Thyroid gland (tissue), 4 donors: Measurements from ENCODE around the gene TMEM167A.

Experiments used
- POLR2A ChIP-seq, 2 donors: fragments of 450-650 bp; IDR thresholded peaks; one replicate each; pipeline ENCODE4 v1.6.1; 2017; ENCODE audit warnings: antibody characterized with exemption in 2 of 2, mild to moderate bottlenecking in 2 of 2, moderate library complexity in 1 of 2
- TF ChIP-seq, protein P1 (sequence below), 6 experiments: fragments of 200-600 bp in 3 of 6; fragments of 450-650 bp in 3 of 6; sonication (generic) in 3 of 6; IDR thresholded peaks; one replicate each; pipeline ENCODE4 v1.5.1; 2016 to 2019; ENCODE audit warnings: antibody characterized with exemption in 6 of 6, mild to moderate bottlenecking in 2 of 6, inconsistent platforms in 1 of 6, moderate library complexity in 1 of 6

- TF ChIP-seq, protein P1, sequence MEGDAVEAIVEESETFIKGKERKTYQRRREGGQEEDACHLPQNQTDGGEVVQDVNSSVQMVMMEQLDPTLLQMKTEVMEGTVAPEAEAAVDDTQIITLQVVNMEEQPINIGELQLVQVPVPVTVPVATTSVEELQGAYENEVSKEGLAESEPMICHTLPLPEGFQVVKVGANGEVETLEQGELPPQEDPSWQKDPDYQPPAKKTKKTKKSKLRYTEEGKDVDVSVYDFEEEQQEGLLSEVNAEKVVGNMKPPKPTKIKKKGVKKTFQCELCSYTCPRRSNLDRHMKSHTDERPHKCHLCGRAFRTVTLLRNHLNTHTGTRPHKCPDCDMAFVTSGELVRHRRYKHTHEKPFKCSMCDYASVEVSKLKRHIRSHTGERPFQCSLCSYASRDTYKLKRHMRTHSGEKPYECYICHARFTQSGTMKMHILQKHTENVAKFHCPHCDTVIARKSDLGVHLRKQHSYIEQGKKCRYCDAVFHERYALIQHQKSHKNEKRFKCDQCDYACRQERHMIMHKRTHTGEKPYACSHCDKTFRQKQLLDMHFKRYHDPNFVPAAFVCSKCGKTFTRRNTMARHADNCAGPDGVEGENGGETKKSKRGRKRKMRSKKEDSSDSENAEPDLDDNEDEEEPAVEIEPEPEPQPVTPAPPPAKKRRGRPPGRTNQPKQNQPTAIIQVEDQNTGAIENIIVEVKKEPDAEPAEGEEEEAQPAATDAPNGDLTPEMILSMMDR (IDR thresholded peaks at IDR 0.05): no peak
- peak; percentile 34 to 71 for TF ChIP-seq POLR2A (IDR thresholded peaks at IDR 0.05)
These were observed at the start of gene TMEM167A, which contains the start of gene XRCC4 for GRCh38 chr5:83076742-83077661.
